NK-92 (cell line): Measurements from ENCODE around the gene TNK1.
"Not testable (repeated sequence)": the region's sequence is repeated elsewhere in the genome, so short reads cannot be mapped to it uniquely, and the experiment has no call there.

Experiments
- DNase-seq: peaks from one replicate; lab custom pipeline; 2025; ENCODE audit not compliant: unreplicated experiment; lab: John Stamatoyannopoulos, UW

TNK1 gene

GRCh38 chr17:7355053-7355452 is 25.8 kb upstream of the TNK1 start, which contains the start of gene TMEM95:
TMEM95 (plus strand) TSS chr17:7355156; CDS start chr17:7355205, 49 bp downstream.
- no peak for DNase-seq

GRCh38 chr17:7355573-7355972 is 25.3 kb upstream of the TNK1 start:
- DNase-seq = no peak

GRCh38 chr17:7356072-7356549 is 24.8 kb upstream of the TNK1 start:
- DNase-seq = no peak

GRCh38 chr17:7356756-7357155 is 24.1 kb upstream of the TNK1 start:
- no peak for DNase-seq

GRCh38 chr17:7357381-7357780 is 23.5 kb upstream of the TNK1 start:
- DNase-seq = no peak

GRCh38 chr17:7361906-7362305 is 19.0 kb upstream of the TNK1 start:
- no peak for DNase-seq

- no peak for DNase-seq
Measured at GRCh38 chr17:7363311-7363710, 17.6 kb upstream of the TNK1 start.

- DNase-seq = not testable (repeated sequence)
Measured at GRCh38 chr17:7365963-7366362, 14.9 kb upstream of the TNK1 start.

GRCh38 chr17:7367083-7367482 is 13.8 kb upstream of the TNK1 start:
- no peak for DNase-seq

GRCh38 chr17:7367918-7368598 is 12.8 kb upstream of the TNK1 start:
- DNase-seq = no peak

GRCh38 chr17:7368599-7368994 is 12.3 kb upstream of the TNK1 start:
- DNase-seq = not testable (repeated sequence)

GRCh38 chr17:7369825-7370224 is 11.1 kb upstream of the TNK1 start:
- DNase-seq = no peak

GRCh38 chr17:7370853-7371252 is 10.0 kb upstream of the TNK1 start:
- DNase-seq = no peak

- DNase-seq = no peak
Measured at GRCh38 chr17:7374353-7374752, 6.5 kb upstream of the TNK1 start.

- no peak for DNase-seq
Measured at GRCh38 chr17:7379134-7379533, 1.8 kb upstream of the TNK1 start.

GRCh38 chr17:7380321-7380720 is 568 bp upstream of the TNK1 start:
- no peak for DNase-seq

GRCh38 chr17:7382901-7383300 is 2.0 kb downstream of the TNK1 start:
- no peak for DNase-seq

- DNase-seq = no peak
Measured at GRCh38 chr17:7383371-7383741, 2.5 kb downstream of the TNK1 start.

GRCh38 chr17:7383742-7384488 is 3.0 kb downstream of the TNK1 start:
- DNase-seq = no peak

GRCh38 chr17:7384489-7385081 is 3.7 kb downstream of the TNK1 start:
- no peak for DNase-seq

GRCh38 chr17:7388856-7389255 is 8.0 kb downstream of the TNK1 start:
- DNase-seq = no peak
